ENCODE results near the gene SORBS2.
"Not testable (repeated sequence)": the region's sequence is repeated elsewhere in the genome, so short reads cannot be mapped to it uniquely, and the experiment has no call there.

The SORBS2 gene

GRCh38 chr4:185566425-185566824, 245.6 kb downstream of the SORBS2 start:
- peak; percentile 45 for DNase-seq (ENCODE audit: low read depth)
- no peak overlapping the region for H3K4me3 ChIP-seq (ENCODE audit: low read depth, low read length)
- TF ChIP-seq CTCF (IDR thresholded peaks at IDR 0.05; ENCODE audit: insufficient read depth, low read depth, low read length, missing control alignments): no peak

GRCh38 chr4:185565696-185566095, 246.3 kb downstream of the SORBS2 start:
- no peak for TF ChIP-seq CTCF (IDR thresholded peaks at IDR 0.05; ENCODE audit: insufficient read depth, low read depth, low read length, missing control alignments)
- no peak overlapping the region for H3K4me3 ChIP-seq (ENCODE audit: low read depth, low read length)
- no peak for DNase-seq (ENCODE audit: low read depth)

GRCh38 chr4:185564349-185564748, 247.6 kb downstream of the SORBS2 start:
- H3K4me3 ChIP-seq (ENCODE audit: low read depth, low read length): no peak overlapping the region
- DNase-seq (ENCODE audit: low read depth): no peak
- no peak for TF ChIP-seq CTCF (IDR thresholded peaks at IDR 0.05; ENCODE audit: insufficient read depth, low read depth, low read length, missing control alignments)

- DNase-seq (ENCODE audit: low read depth): no peak
- H3K4me3 ChIP-seq (ENCODE audit: low read depth, low read length): no peak overlapping the region
- TF ChIP-seq CTCF (IDR thresholded peaks at IDR 0.05; ENCODE audit: insufficient read depth, low read depth, low read length, missing control alignments): no peak
Measured at GRCh38 chr4:185562531-185562930, 249.5 kb downstream of the SORBS2 start.

- H3K4me3 ChIP-seq (ENCODE audit: low read depth, low read length): no peak overlapping the region
- no peak for DNase-seq (ENCODE audit: low read depth)
- no peak for TF ChIP-seq CTCF (IDR thresholded peaks at IDR 0.05; ENCODE audit: insufficient read depth, low read depth, low read length, missing control alignments)
Measured at GRCh38 chr4:185560316-185560715, 251.7 kb downstream of the SORBS2 start.

- peak; percentile 17 for DNase-seq (ENCODE audit: low read depth)
- H3K4me3 ChIP-seq (ENCODE audit: low read depth, low read length): no peak overlapping the region
- no peak for TF ChIP-seq CTCF (IDR thresholded peaks at IDR 0.05; ENCODE audit: insufficient read depth, low read depth, low read length, missing control alignments)
Measured at GRCh38 chr4:185559915-185560281, 252.1 kb downstream of the SORBS2 start.

- H3K4me3 ChIP-seq (ENCODE audit: low read depth, low read length); DNase-seq (ENCODE audit: low read depth): not testable (repeated sequence)
Measured at GRCh38 chr4:185559251-185559914, 252.6 kb downstream of the SORBS2 start.
